GM18505 (cell line): ENCODE results near the gene USF3.

Experiments
- ATAC-seq: cut with Tn5 transposase; IDR thresholded peaks from one replicate; pipeline ENCODE4 v1.9.1; 2021; ENCODE audit not compliant: unreplicated experiment
- POLR2A ChIP-seq: IDR thresholded peaks from 4 replicates; pipeline ENCODE4 v1.6.1; 2011; ENCODE audit warnings: borderline replicate concordance; ENCODE audit not compliant: insufficient read depth, insufficient read length; ENCODE audit errors: extremely low read depth

The USF3 gene

DNA sequence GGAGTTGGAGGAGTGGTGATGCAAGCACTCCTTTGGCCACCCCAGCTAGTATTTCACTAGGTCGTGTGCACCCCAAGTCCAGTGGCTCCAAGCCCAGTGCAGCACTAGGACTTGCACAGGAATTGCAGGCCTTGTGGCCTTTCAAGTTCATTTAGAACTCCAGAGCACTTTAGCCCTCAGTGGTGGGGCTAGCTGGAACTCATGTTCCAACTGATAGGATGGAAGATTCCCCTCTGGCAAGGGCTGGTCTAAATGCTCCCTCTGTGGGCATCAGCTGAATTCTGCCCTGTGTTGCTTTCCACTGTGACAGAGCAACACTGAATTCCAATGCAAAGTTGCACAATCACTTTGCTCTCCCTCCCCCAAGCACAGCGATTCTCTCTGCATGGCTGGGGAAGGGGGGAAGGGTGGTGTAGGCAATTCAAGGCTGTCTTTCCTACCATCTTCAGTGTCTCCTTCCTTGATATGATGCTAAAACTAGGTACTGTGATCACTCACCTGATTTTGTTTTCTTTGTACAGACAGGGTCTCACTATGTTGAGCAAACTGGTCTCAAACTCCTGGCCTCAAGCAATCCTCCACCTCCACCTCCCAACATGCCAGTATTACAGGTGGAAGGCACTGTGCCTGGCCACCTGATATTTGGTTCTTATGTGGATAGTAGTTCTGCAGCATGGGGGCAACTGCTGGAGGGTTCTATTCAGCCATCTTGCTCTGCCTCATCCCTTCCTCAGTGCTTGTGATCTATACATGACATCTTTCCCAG, 10.3 kb downstream of the USF3 start:
- ATAC-seq, result no peak
- no peak for TF ChIP-seq POLR2A

DNA sequence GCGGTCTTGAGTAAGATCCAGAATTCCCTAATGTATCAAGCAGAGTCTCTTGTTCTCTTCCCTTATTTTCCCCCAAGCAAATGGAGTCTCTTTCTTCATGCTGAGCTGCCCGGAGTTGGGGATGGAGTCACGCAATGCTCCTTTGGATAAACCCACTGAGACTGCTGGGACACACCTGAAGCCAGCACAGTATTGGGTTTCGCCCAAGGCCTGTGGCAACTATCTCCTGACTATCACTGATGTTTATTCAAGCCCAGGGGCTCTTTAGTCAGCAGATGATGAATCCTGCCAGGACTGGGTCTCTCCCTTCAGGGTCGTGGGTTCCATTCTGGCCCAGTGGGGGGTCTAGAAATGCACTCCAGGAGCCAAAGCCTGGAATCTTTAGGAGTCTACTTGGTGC, 11.3 kb downstream of the USF3 start:
- no peak for TF ChIP-seq POLR2A

DNA sequence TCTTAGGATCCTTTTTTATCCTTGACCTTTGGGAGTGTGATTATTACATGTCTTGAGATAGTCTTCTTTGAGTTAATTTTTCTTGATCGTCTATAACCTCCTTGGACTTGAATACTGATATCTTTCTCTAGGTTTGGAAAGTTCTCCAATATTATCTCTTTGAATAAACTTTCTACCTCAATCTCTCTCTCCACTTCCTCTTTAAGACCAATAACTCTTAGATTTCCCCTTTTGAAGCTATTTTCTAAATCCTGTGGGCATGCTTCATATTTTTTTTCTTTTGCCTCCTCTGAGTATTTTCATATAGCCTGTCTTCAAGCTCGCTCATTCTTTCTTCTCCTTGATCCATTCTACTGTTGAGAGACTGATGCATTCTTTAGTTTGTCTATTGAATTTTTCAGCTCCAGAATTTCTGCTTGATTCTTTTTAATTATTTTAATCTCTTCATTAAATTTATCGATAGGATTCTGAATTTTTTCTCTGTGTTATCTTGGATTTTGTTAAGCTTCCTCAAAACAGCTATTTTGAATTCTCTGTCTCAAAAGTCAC, 12.1 kb downstream of the USF3 start:
- no peak for ATAC-seq
- no peak for TF ChIP-seq POLR2A

More for the DNA sequence above, 11.3 kb downstream of the USF3 start:
- ATAC-seq, result no peak

- no peak for TF ChIP-seq POLR2A
- ATAC-seq, result no peak
Measured at GRCh38 chr3:113678773-113679172, 17.7 kb downstream of the USF3 start.

- TF ChIP-seq POLR2A, result no peak
- ATAC-seq, result no peak
Measured at GRCh38 chr3:113677737-113678136, 18.7 kb downstream of the USF3 start.

DNA sequence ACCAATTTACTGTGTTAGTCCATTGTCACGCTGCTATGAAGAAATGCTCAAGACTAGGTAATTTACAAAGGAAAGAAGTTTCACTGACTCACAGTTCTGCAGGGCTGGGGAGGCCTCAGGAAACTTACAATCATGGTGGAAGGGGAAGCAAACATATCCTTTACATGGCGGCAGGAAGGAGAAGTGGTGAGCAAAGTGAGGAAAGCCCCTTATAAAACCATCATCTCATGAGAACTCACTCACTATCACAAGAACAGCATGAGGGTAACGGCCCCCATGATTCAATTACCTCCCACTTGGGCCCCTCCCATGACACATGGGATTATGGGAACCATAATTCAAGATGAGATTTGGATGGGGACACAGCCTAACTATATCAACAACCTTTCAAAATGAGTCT, 20.2 kb downstream of the USF3 start:
- ATAC-seq, result no peak
- TF ChIP-seq POLR2A, result no peak

DNA sequence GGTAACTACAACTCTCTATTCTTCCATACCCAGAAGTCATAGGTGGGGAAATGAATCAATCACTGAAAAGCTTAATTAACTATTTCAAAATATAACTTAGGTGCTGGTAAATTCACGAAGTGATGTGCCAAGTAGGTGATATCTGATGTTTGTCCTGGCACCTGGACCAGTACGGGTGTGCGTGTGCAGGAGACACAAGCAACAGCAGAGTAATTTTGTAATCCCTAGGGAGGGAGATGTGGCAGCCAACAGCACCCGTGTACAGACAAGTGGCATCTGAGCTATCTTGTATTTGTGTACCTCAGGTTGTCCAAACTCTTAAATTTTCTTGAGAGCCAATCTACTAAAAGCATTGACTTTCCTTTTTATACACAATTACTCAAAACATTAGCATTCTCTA, 22.8 kb downstream of the USF3 start:
- TF ChIP-seq POLR2A, result no peak
- ATAC-seq, result no peak

DNA sequence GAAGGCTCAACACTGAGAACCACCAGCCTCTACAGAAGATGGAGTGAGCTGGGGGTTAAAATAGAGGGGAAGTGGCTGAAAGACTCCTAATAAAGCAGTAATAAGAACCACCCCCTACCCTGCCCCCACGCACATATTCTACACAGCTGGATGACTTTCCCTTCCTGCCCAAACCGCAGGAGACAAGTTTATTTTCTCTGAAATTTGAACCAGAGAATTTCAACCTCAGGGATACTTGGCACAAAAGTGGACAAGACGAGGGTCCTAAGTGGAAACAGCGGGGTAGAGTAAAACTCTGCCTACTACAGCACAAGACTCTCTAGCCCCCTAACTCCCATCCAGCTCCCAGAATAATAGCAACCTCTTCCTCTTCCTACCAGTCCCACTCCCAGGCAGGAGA, 28.4 kb downstream of the USF3 start:
- ATAC-seq, result no peak
- no peak for TF ChIP-seq POLR2A

GRCh38 chr3:113664523-113665094, 31.8 kb downstream of the USF3 start:
- TF ChIP-seq POLR2A, result no peak
- ATAC-seq, result no peak

DNA sequence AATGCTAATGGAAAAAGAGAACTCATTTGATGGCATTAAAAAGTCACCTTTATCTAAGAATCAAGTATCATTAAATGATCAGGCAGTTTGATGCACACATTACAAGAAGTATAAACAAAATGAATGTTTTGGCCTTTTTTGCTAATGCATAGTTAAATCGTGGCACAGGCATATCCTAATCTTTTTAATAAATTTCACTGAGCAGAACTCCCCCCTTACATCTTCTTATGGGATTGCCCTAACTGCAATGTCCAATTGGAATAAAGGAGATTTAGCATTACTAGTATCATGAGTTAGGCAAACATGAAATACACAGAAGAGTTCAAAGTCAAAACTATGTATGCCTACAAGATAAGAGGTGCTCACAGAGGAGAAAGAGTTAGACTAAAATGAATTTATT, 32.7 kb downstream of the USF3 start:
- TF ChIP-seq POLR2A, result no peak
- no peak for ATAC-seq

- no peak for ATAC-seq
- TF ChIP-seq POLR2A, result no peak
Measured at GRCh38 chr3:113663324-113663750, 33.1 kb downstream of the USF3 start.

DNA sequence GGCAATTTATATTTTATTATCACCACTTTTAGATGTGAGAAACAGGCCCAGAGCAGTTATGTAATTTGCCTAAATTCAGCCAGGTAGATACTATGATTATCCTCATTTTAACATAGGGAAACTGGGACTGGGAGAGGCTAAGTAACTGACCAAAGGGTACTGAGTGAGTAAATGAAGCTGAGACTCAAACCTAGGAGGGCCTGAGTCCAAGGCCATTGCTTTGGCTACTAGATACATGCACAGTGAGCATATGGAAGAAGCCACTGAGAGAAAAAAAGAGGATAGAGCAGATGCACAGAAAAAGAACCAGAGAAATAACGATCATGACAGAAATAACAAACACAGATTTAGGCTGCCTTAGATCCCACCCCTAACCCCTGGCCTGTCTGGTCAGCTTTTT, 33.6 kb downstream of the USF3 start:
- no peak for ATAC-seq

GRCh38 chr3:113660896-113661295, 35.5 kb downstream of the USF3 start:
- no peak for TF ChIP-seq POLR2A

More for the DNA sequence above, 33.6 kb downstream of the USF3 start:
- no peak for TF ChIP-seq POLR2A

GRCh38 chr3:113660458-113660857, 36.0 kb downstream of the USF3 start:
- ATAC-seq, result no peak
- no peak for TF ChIP-seq POLR2A

More at GRCh38 chr3:113660896-113661295, 35.5 kb downstream of the USF3 start:
- no peak for ATAC-seq
